Esophagus squamous epithelium (tissue), 4 donors: ENCODE measurements around the gene CYTH2.

Experiments
- CTCF ChIP-seq, 6 experiments: fragments of 450-650 bp in 4 of 6; fragments of 200-600 bp in 2 of 6; sonication (generic) in 2 of 6; IDR thresholded peaks; one replicate each; pipeline ENCODE4 v1.5.1; 2016 to 2019; ENCODE audit warnings: antibody characterized with exemption in 6 of 6, mild to moderate bottlenecking in 4 of 6, moderate library complexity in 4 of 6
- POLR2A ChIP-seq, 4 donors: fragments of 450-650 bp; IDR thresholded peaks; one replicate each; pipeline ENCODE4 v1.6.1; 2017; ENCODE audit warnings: antibody characterized with exemption in 4 of 4, mild to moderate bottlenecking in 4 of 4, moderate library complexity in 3 of 4

- no peak for TF ChIP-seq POLR2A (IDR thresholded peaks at IDR 0.05)
- no peak for TF ChIP-seq CTCF (IDR thresholded peaks at IDR 0.05)
Measured at GRCh38 chr19:48484931-48485612, 15.9 kb downstream of the CYTH2 start.
